Ovary (tissue), 3 donors: Measurements from ENCODE around the gene PPP1R9A.

ENCODE experiments used
- EP300 ChIP-seq: sonication (generic); formaldehyde crosslinking; IDR thresholded peaks from one replicate; pipeline ENCODE4 v1.6.1; 2017; ENCODE audit warnings: antibody characterized with exemption
- TF ChIP-seq, protein P1 (sequence below), 3 donors: fragments of 450-650 bp in 2 of 3; fragments of 200-600 bp in 1 of 3; IDR thresholded peaks; one replicate each; pipeline versions ENCODE4 v1.5.1 to v1.8.0; 2016 to 2022; ENCODE audit warnings: antibody characterized with exemption in 3 of 3, mild to moderate bottlenecking in 1 of 3
- donor health status: DM: no; HTN: no; CAD: no.

DNA sequence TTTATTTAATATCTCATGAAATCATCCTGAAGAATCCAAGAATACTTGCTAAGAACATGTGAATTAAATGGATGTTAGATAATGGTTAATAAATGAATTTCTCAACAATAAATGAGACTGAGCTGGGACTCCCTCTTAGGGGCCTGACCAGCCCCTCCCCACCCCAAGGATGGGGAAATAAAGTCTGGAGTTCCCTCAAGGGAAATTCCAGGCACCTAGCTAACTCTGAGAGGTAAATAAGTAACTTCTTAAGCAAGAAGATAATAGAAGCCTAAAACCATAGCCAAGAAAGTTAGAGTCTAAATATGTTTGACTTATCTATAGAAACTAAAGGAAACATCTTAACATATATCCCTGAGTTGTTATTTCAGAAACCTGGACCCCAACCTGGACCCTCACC, 32.2 kb upstream of the PPP1R9A start:
- TF ChIP-seq EP300 = no peak
- TF ChIP-seq, protein P1, sequence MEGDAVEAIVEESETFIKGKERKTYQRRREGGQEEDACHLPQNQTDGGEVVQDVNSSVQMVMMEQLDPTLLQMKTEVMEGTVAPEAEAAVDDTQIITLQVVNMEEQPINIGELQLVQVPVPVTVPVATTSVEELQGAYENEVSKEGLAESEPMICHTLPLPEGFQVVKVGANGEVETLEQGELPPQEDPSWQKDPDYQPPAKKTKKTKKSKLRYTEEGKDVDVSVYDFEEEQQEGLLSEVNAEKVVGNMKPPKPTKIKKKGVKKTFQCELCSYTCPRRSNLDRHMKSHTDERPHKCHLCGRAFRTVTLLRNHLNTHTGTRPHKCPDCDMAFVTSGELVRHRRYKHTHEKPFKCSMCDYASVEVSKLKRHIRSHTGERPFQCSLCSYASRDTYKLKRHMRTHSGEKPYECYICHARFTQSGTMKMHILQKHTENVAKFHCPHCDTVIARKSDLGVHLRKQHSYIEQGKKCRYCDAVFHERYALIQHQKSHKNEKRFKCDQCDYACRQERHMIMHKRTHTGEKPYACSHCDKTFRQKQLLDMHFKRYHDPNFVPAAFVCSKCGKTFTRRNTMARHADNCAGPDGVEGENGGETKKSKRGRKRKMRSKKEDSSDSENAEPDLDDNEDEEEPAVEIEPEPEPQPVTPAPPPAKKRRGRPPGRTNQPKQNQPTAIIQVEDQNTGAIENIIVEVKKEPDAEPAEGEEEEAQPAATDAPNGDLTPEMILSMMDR (IDR thresholded peaks at IDR 0.05) = no peak
